Gastrocnemius medialis (tissue), 4 donors: ENCODE results near the gene C1QTNF3. TPM values are rescaled to one million over a fixed set of nuclear protein-coding genes. Genes with fewer than 3 reads are reported as not detected.

ENCODE experiments used
- ATAC-seq, 2 donors: fragments of 150-250 bp; one replicate each; pipeline ENCODE4 v1.9.1; 2016
- DNase-seq, 2 donors: peaks; one replicate each; pipeline ENCODE4 v3.0.0-alpha.2; 2019
- H3K27ac ChIP-seq, 4 donors: fragments of 200-600 bp; sonication (generic); 1 replicate in 1 of 4; 2 replicates in 3 of 4; pipeline ENCODE4 v1.5.1; 2016 to 2018; ENCODE audit warnings: mild to moderate bottlenecking in 2 of 4, moderate library complexity in 1 of 4
- H3K27me3 ChIP-seq, 3 donors: fragments of 200-600 bp; sonication (generic) in 2 of 3; 1 replicate in 1 of 3; 2 replicates in 2 of 3; pipeline versions ENCODE4 v1.5.1 to v1.6.0; 2016 to 2019; ENCODE audit warnings: mild to moderate bottlenecking in 1 of 3, moderate library complexity in 1 of 3
- H3K36me3 ChIP-seq, 2 donors: fragments of 200-600 bp; sonication (generic) in 1 of 2; one replicate each; pipeline ENCODE4 v1.5.1; 2017 to 2018
- H3K4me1 ChIP-seq, 2 donors: fragments of 200-600 bp; sonication (generic) in 1 of 2; one replicate each; pipeline ENCODE4 v1.5.1; 2016 to 2017; ENCODE audit warnings: mild to moderate bottlenecking in 2 of 2
- H3K4me3 ChIP-seq, 4 donors: fragments of 200-600 bp; sonication (generic) in 3 of 4; 1 replicate in 1 of 4; 2 replicates in 3 of 4; pipeline ENCODE4 v1.5.1; 2016 to 2019; ENCODE audit warnings: mild to moderate bottlenecking in 2 of 4
- H3K9me3 ChIP-seq, 3 donors: fragments of 200-600 bp; sonication (generic) in 2 of 3; 1 replicate in 1 of 3; 2 replicates in 2 of 3; pipeline ENCODE4 v1.5.1; 2016 to 2019
- POLR2A ChIP-seq, 2 donors: fragments of 450-650 bp; IDR thresholded peaks; one replicate each; pipeline ENCODE4 v1.6.1; 2017; ENCODE audit warnings: antibody characterized with exemption in 2 of 2, mild to moderate bottlenecking in 2 of 2, moderate library complexity in 2 of 2
- in situ Hi-C, 4 donors: fragments of 200-750 bp; cut with MboI; loops; one replicate each; pipeline versions ENCODE4 v1.15.0 to v1.8.0; 2017; ENCODE audit warnings: low sequenced_read_pairs in 4 of 4
- intact Hi-C: fragments of 100-400 bp; cut with DNase I; formaldehyde crosslinking; loops from one replicate; pipeline ENCODE4 v1.15.1; 2023; ENCODE audit warnings: low total_unique reads
- total RNA-seq, 4 donors: library from RNA; depleted of rRNA; stranded (reverse); fragments of >200 nt; gene quantifications; one replicate each; pipeline versions ENCODE4 v1.1.0 to v1.2.3, GENCODE V29; 2016
- TF ChIP-seq, protein P1 (sequence below), 5 experiments: fragments of 450-650 bp in 3 of 5; fragments of 200-600 bp in 2 of 5; sonication (generic) in 2 of 5; IDR thresholded peaks in 4 of 5; conservative IDR thresholded peaks in 1 of 5; 1 replicate in 4 of 5; 2 replicates in 1 of 5; pipeline ENCODE4 v1.5.1; 2016 to 2019; ENCODE audit warnings: antibody characterized with exemption in 5 of 5, mild to moderate bottlenecking in 3 of 5, moderate library complexity in 3 of 5

The C1QTNF3 gene
- total RNA-seq, 4 donors from 2014 or later: 0.33 to 1.00 TPM; not detected in 2

DNA sequence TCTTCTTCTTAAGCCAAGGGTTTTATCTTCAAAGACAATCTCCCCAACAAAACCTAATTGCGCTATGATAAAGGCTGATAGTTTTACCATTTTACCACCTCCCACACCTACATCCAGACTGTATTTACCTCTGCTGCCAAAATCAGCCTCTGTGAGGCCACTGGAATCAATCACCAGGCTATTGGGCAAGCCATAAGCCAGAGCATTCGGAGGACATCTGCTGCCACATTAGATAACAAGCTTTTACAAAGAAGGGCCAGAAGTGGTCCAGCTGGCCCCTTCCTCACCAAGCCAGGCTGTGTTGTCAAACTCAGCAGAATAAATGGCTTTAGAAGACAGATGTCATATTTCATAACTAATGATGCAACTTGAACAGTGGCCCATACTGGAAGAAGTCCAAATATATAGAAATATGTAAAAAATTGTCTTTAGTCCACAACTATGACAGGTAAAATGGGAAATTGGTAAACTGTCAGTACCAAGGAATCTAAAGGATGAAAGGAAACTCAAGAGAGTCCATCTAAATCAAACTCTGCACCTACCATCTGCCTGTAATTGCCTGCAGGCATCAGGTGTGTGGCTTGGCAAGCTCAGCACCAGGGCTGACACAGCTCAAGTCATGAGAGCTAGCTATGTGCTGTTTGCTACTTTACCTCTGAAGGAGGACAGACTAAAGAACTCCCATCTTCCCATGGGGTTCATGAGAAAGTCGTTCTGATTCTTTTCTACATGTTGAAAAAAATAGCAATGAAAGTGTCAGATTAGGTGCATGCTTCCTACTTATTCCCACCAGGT is 74.6 kb downstream of the C1QTNF3 start:
- ATAC-seq (no peak), DNase-seq (no peak)
- TF ChIP-seq POLR2A (IDR thresholded peaks at IDR 0.05): no peak
- TF ChIP-seq, protein P1, sequence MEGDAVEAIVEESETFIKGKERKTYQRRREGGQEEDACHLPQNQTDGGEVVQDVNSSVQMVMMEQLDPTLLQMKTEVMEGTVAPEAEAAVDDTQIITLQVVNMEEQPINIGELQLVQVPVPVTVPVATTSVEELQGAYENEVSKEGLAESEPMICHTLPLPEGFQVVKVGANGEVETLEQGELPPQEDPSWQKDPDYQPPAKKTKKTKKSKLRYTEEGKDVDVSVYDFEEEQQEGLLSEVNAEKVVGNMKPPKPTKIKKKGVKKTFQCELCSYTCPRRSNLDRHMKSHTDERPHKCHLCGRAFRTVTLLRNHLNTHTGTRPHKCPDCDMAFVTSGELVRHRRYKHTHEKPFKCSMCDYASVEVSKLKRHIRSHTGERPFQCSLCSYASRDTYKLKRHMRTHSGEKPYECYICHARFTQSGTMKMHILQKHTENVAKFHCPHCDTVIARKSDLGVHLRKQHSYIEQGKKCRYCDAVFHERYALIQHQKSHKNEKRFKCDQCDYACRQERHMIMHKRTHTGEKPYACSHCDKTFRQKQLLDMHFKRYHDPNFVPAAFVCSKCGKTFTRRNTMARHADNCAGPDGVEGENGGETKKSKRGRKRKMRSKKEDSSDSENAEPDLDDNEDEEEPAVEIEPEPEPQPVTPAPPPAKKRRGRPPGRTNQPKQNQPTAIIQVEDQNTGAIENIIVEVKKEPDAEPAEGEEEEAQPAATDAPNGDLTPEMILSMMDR (IDR thresholded peaks at IDR 0.05 in 4 of 5, conservative IDR thresholded peaks at IDR 0.05 in 1 of 5): no peak
- no peaks in the 10 kb centered on the region for H3K27me3 ChIP-seq
- intact Hi-C loops: no loop called here
- no peaks in the 10 kb centered on the region for H3K36me3 ChIP-seq
- no peaks in the 10 kb centered on the region for H3K4me1 ChIP-seq
- no peak overlapping the region for H3K4me3 ChIP-seq
- no peaks in the 10 kb centered on the region for H3K9me3 ChIP-seq
- no peak overlapping the region for H3K27ac ChIP-seq
- in situ Hi-C loops: no loop called here

Other genes with a start within 250 kb of the C1QTNF3 start
- 1 to 10 TPM in 3 of 4 donors, under 1 TPM in 1; 0.49 to 3.1 (median 2.5) TPM for gene ADAMTS12, start 151.2 kb downstream of the C1QTNF3 start, total RNA-seq
- gene RXFP3, start 106.8 kb downstream of the C1QTNF3 start, total RNA-seq: not detected
- not detected for gene SLC45A2, start 58.5 kb downstream of the C1QTNF3 start, total RNA-seq
- 10 to 100 TPM in 1 of 4 donors, 1 to 10 TPM in 3; 2.5 to 15.3 (median 3.1) TPM for gene AMACR, start 35.2 kb downstream of the C1QTNF3 start, total RNA-seq